ENCODE measurements around the gene NPHS1. TPM values are rescaled to one million over a fixed set of nuclear protein-coding genes. Genes with fewer than 3 reads are reported as not detected.

The NPHS1 gene
- total and polyA plus RNA-seq, 9 donors: 0.01 to 1.0 (median 0.12) TPM; not detected in 6

DNA sequence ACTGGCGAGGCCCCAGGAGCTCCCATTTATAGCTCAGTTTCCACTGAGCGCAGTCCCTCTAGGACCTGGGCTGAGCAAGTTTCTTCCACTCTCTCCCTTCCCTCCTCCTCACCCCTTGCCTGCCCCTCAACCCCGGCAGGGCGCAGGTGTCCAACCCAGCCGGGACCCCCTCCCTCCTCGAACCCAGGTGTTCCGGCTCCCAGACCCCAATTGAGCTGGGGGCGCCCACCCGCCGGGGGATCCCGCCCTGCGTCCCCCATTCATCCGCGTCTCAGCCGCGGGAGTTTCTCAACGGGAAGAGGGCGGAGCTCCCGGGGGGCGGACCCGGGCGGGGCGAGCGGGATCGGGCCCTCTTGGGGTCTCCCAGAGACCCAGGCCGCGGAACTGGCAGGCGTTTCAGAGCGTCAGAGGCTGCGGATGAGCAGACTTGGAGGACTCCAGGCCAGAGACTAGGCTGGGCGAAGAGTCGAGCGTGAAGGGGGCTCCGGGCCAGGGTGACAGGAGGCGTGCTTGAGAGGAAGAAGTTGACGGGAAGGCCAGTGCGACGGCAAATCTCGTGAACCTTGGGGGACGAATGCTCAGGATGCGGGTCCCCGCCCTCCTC is 4.3 kb upstream of the NPHS1 start, which contains the start of gene KIRREL2:
Gene KIRREL2, plus strand, starts transcription at position 366 of the 604 bp plus-strand sequence. Its CDS starts 209 bp downstream, at position 575.
- H3K9me3 ChIP-seq: no peaks in the 10 kb centered on the region
- no peak for DNase-seq
- no peaks in the 10 kb centered on the region for H3K27me3 ChIP-seq
- no peak within 1 kb of the TSS for H3K4me3 ChIP-seq
- 0 to 1% (median 1%) methylated on average over 41 to 42 of the region's 42 CpGs for WGBS, 3 donors
- no peak within 1 kb of the TSS for H3K27ac ChIP-seq
- H3K4me1 ChIP-seq (ENCODE audit: insufficient read depth): no peaks in the 10 kb centered on the region
- intact Hi-C loops (cut with DNase I): no loop called here
- TF ChIP-seq EP300 (IDR thresholded peaks at IDR 0.05) (no peak), POLR2A (IDR thresholded peaks at IDR 0.05) (no peak)
- TF ChIP-seq, protein P1, sequence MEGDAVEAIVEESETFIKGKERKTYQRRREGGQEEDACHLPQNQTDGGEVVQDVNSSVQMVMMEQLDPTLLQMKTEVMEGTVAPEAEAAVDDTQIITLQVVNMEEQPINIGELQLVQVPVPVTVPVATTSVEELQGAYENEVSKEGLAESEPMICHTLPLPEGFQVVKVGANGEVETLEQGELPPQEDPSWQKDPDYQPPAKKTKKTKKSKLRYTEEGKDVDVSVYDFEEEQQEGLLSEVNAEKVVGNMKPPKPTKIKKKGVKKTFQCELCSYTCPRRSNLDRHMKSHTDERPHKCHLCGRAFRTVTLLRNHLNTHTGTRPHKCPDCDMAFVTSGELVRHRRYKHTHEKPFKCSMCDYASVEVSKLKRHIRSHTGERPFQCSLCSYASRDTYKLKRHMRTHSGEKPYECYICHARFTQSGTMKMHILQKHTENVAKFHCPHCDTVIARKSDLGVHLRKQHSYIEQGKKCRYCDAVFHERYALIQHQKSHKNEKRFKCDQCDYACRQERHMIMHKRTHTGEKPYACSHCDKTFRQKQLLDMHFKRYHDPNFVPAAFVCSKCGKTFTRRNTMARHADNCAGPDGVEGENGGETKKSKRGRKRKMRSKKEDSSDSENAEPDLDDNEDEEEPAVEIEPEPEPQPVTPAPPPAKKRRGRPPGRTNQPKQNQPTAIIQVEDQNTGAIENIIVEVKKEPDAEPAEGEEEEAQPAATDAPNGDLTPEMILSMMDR (IDR thresholded peaks at IDR 0.05): no peak
- no peaks in the 10 kb centered on the region for H3K36me3 ChIP-seq

DNA sequence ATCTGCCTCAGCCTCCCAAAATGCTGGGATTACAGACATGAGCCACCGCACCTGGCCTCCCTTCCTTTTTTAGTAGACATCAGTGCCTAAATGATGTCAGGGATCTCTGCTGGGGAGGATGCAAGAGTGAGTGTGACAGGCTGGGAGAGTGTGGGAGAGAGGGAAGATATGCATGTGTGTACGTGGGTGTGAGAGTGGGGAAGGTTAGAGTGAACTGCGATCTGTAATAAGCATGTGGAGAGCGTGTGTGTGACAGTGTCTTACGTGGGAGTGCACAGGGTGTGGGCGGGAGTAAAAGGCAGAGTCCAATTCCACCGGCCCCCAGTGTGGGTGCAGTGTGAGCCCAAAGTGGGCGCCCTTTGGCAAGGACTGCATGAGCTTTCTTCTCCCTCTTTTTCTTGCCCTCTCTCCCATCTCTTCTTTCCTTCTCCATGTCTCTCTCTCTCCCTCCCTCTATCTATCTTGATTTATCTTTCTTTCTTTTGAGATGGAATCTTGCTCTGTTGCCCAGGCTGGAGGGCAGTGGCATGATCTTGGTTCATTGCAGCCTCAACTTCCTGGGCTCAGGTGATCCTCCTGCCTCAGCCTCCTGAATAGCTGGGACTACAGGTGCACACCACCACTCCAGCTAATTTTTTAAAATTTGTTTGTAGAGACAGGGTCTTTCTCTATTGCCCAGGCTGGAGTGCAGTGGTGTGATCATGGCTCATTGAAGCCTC is 893 bp upstream of the NPHS1 start:
- 17 to 26% (median 18%) methylated on average over 8 of the region's 8 CpGs for WGBS, 3 donors
- no peak for DNase-seq
- no peak overlapping the region for H3K27ac ChIP-seq
- intact Hi-C loops (cut with DNase I): no loop called here
- H3K36me3 ChIP-seq: no peaks in the 10 kb centered on the region
- no peaks in the 10 kb centered on the region for H3K27me3 ChIP-seq
- no peak overlapping the region for H3K4me3 ChIP-seq
- no peaks in the 10 kb centered on the region for H3K9me3 ChIP-seq
- no peaks in the 10 kb centered on the region for H3K4me1 ChIP-seq (ENCODE audit: insufficient read depth)
- TF ChIP-seq EP300 (IDR thresholded peaks at IDR 0.05) (no peak), POLR2A (IDR thresholded peaks at IDR 0.05) (no peak)
- TF ChIP-seq, protein P1 (IDR thresholded peaks at IDR 0.05): no peak

DNA sequence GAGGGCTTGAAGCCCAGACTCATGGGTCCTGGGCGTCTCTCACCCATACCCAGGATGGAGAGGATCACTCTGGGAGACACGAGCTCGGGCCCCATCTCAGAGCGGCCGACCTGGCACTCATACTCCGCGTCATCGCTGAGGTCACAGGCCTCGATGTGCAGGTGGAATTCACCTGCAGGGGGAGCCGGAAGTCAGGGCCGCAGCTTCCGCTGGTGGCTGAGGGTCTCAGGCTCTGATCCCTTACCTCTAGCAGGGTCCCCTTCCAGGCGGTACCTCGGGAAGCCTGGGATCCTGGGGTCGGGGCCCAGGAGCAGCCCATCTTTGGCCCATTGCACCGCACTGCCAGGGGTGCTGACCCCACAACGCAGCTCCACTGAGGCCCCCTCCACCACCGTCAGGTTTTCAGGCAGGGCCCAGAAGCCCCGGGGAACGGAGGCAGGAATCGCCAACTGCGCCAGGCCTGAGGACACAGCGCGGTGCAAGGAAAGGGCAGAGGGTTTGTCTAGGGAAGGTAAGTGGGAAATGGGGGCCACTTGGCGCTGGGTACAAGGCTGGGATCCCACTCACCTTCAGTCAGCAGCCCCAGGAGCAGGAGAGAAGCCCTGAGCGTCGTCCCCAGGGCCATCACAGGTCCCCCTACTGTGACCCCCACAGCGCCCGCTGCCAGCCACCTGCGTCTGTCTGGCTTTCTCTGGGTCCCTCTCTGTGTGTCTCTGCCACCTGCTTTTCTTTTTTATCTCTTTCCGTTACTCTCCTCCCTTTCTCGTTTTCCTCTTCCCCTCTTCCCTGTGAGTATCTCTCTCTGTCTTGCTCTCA is 883 bp downstream of the NPHS1 start:
- 39 to 44% (median 42%) methylated on average over 26 to 32 of the region's 32 CpGs for WGBS, 3 donors
- Histone ChIP-seq H3K4me3 (no peak overlapping the region), H3K36me3 (no peaks in the 10 kb centered on the region), H3K9me3 (no peaks in the 10 kb centered on the region), H3K4me1 (ENCODE audit: insufficient read depth) (no peaks in the 10 kb centered on the region), H3K27me3 (no peaks in the 10 kb centered on the region), H3K27ac (no peak overlapping the region)
- intact Hi-C loops (cut with DNase I): no loop called here
- no peak for DNase-seq
- TF ChIP-seq, protein P1 (IDR thresholded peaks at IDR 0.05): no peak
- TF ChIP-seq POLR2A (IDR thresholded peaks at IDR 0.05) (no peak), EP300 (IDR thresholded peaks at IDR 0.05) (no peak)

DNA sequence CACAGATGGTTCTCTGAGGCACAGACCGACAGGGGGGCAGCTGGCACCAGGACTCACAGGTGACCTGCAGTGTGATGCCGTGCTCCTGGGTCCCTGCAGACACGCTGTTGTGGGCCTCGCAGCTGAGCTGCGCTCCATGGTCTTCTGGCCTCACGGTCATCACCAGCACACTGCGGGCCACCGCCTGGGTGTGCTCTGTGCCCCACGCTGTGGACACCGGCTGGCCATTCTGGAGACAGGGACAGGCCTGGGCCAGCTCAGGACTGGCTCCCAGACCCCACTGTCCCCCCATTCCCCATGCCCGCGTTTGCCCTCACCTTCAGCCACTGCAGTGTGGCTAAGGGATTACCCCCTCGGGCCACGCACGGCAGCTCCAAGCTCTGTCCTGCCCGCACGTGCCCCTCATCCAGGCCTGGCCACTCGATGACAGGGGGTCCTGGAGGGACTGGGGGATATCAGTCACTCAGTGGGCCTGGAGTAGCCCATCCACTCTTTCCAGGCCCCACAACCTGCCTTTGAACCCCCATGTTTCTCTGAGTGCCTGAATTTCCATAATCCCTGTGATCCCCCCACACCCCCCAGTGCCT is 3.3 kb downstream of the NPHS1 start:
- TF ChIP-seq EP300 (IDR thresholded peaks at IDR 0.05): no peak
- TF ChIP-seq, protein P1 (IDR thresholded peaks at IDR 0.05): no peak
- TF ChIP-seq POLR2A (IDR thresholded peaks at IDR 0.05): no peak
- no peak for DNase-seq
- intact Hi-C loops (cut with DNase I): no loop called here

More for the DNA sequence above, 3.3 kb downstream of the NPHS1 start:
- WGBS, 3 donors: 85 to 89% (median 89%) methylated on average over 17 to 18 of the region's 18 CpGs
- H3K36me3 ChIP-seq: no peaks in the 10 kb centered on the region
- H3K27me3 ChIP-seq: no peaks in the 10 kb centered on the region
- H3K27ac ChIP-seq: no peak overlapping the region
- H3K9me3 ChIP-seq: no peaks in the 10 kb centered on the region
- peaks cover 2% of the 10 kb centered on the region for H3K4me1 ChIP-seq (ENCODE audit: insufficient read depth)
- no peak overlapping the region for H3K4me3 ChIP-seq
